Activated naive CD8-positive, alpha-beta T cell treated with anti-CD3 and anti-CD28 coated beads, Interleukin-2, amount 50 U/mL, for 24 hours (primary cell): ENCODE measurements around the gene CYFIP1.

ENCODE experiments used
- ATAC-seq: fragments of 150-1000 bp; cut with Tn5 transposase; one replicate; pipeline ENCODE4 v1.10.0; 2021
- DNase-seq: peaks from one replicate; pipeline ENCODE4 v3.0.0; 2021
- H3K27ac Mint-ChIP-seq: one replicate; pipeline ENCODE4 v1.8.0; 2021; ENCODE audit warnings: mild to moderate bottlenecking, mixed read lengths
- H3K27me3 Mint-ChIP-seq: one replicate; pipeline ENCODE4 v1.8.0; 2021; ENCODE audit warnings: mixed read lengths
- H3K36me3 Mint-ChIP-seq: one replicate; pipeline ENCODE4 v1.8.0; 2021; ENCODE audit warnings: low read depth, mixed read lengths
- H3K4me1 Mint-ChIP-seq: one replicate; pipeline ENCODE4 v1.8.0; 2021; ENCODE audit warnings: mixed read lengths
- H3K4me3 Mint-ChIP-seq: one replicate; pipeline ENCODE4 v1.8.0; 2021; ENCODE audit warnings: mild to moderate bottlenecking, moderate library complexity, mixed read lengths
- H3K9me3 Mint-ChIP-seq: one replicate; pipeline ENCODE4 v1.8.0; 2021; ENCODE audit warnings: mixed read lengths

Gene CYFIP1

GRCh38 chr15:22925875-22926274 is 54.3 kb downstream of the CYFIP1 start:
- H3K27me3 Mint-ChIP-seq = no peaks in the 10 kb centered on the region
- no peaks in the 10 kb centered on the region for H3K9me3 Mint-ChIP-seq
- no peak overlapping the region for H3K27ac Mint-ChIP-seq
- H3K4me3 Mint-ChIP-seq = no peak overlapping the region
- no peak for ATAC-seq
- no peak for DNase-seq
- no peaks in the 10 kb centered on the region for H3K4me1 Mint-ChIP-seq
- H3K36me3 Mint-ChIP-seq = peaks cover 3% of the 10 kb centered on the region

DNA sequence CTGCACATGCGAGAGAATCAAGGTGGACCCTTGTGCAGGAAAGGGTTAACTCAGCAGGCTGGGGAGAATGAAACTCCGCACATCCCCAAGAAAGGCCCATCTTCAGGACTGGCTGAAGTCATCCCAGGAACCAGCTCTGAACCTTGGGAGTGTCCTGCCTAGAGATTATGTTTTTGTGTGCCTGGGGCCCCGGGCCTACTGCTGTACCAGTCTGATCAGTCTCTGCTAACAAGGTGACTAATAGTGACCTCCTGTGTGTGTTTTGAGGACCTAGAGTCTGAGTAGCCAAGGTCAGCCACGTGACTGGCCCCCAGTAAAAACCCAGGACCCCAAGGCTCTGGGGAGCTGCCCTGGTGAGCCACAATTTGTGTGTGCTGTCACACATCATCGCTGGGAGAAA is 58.2 kb downstream of the CYFIP1 start:
- ATAC-seq (no peak), DNase-seq (no peak)
- Mint-ChIP-seq H3K36me3 (peaks cover 3% of the 10 kb centered on the region), H3K9me3 (no peaks in the 10 kb centered on the region), H3K27me3 (no peaks in the 10 kb centered on the region), H3K27ac (no peak overlapping the region), H3K4me1 (no peaks in the 10 kb centered on the region), H3K4me3 (no peak overlapping the region)

DNA sequence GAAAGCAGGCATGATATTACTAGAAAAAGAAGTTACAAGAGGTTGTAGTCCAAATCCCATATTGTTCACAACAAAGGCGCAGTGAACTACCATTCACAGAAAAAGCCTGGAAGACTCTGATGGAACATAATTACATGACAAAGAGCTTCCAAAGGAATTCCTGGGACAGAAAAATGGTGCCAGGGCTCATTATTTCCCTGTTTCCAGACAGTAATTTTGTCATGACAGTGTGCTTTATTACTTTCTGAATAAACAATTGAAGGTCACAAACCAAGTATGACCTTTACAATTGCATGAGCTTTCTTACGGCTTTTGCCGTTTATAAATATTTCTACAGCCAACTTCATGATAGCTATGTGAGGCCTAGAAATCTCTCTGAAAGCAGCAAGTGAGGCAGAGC is 61.0 kb downstream of the CYFIP1 start:
- Mint-ChIP-seq H3K9me3 (no peaks in the 10 kb centered on the region), H3K4me3 (no peak overlapping the region)
- no peak for ATAC-seq

DNA sequence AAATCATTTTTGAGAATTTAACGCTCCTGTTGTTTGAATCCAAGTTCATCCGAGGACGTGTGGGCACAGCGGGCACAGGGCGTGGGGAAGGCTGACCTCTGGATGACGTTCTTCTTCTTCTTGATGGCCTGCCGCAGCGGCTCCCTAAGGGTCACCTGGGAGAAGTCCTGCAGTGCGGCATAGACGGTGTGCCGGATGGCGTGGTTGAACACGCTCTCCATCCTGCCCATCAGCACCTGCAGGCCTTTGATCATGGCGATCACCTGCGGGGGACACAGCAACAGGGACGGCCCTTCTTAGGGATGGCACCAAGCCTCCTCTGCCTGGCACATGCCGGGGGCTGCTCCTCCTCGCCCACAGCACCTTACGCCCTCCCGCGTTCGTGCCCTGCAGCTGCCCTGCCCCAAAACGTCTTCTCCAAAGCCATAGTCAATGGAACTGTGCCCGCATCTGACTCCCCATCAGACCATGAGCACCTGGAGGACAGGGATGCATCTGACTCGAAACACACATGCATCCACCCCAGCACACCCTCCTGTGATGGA is 61.5 kb downstream of the CYFIP1 start:
- Mint-ChIP-seq H3K9me3 (no peaks in the 10 kb centered on the region), H3K36me3 (no peaks in the 10 kb centered on the region), H3K27ac (no peak overlapping the region), H3K4me1 (no peaks in the 10 kb centered on the region), H3K4me3 (no peak overlapping the region), H3K27me3 (no peaks in the 10 kb centered on the region)
- ATAC-seq (no peak), DNase-seq (no peak)

More for the DNA sequence above, 61.0 kb downstream of the CYFIP1 start:
- H3K27me3 Mint-ChIP-seq = no peaks in the 10 kb centered on the region
- H3K27ac Mint-ChIP-seq = no peak overlapping the region
- no peaks in the 10 kb centered on the region for H3K4me1 Mint-ChIP-seq
- no peak for DNase-seq
- H3K36me3 Mint-ChIP-seq = no peaks in the 10 kb centered on the region

- no peaks in the 10 kb centered on the region for H3K36me3 Mint-ChIP-seq
- ATAC-seq = peak; percentile 37
- H3K9me3 Mint-ChIP-seq = no peaks in the 10 kb centered on the region
- no peak overlapping the region for H3K4me3 Mint-ChIP-seq
- H3K27me3 Mint-ChIP-seq = no peaks in the 10 kb centered on the region
- no peaks in the 10 kb centered on the region for H3K4me1 Mint-ChIP-seq
- no peak overlapping the region for H3K27ac Mint-ChIP-seq
- no peak for DNase-seq
Measured at GRCh38 chr15:22918056-22918455, 62.1 kb downstream of the CYFIP1 start.

DNA sequence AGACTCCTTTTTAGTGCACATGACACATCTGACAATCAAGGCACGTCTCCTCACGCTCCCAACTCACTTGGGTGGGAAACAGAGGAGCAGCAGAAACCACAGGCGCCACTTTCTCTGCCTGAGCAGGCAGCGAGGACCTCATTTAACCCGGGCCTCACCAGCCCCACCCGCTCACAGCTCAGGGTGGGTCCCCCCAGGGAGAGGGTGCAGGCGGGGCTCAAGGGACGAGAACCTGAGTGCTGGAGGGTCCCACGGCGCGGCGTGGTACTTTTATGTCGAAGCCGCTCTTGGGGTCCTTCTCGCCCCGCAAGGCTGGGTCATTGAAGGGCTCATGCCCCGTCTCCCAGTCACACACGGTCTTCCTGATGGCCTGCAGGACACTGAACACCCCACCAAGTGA is 62.6 kb downstream of the CYFIP1 start:
- Mint-ChIP-seq H3K36me3 (peaks cover 1% of the 10 kb centered on the region), H3K27me3 (no peaks in the 10 kb centered on the region), H3K4me3 (no peak overlapping the region), H3K4me1 (no peaks in the 10 kb centered on the region), H3K9me3 (no peaks in the 10 kb centered on the region), H3K27ac (no peak overlapping the region)
- no peak for ATAC-seq
- no peak for DNase-seq

GRCh38 chr15:22916606-22917350 is 63.4 kb downstream of the CYFIP1 start:
- H3K27ac Mint-ChIP-seq = no peak overlapping the region

GRCh38 chr15:22915866-22916515 is 64.2 kb downstream of the CYFIP1 start:
- Mint-ChIP-seq H3K36me3 (peaks cover 1% of the 10 kb centered on the region), H3K27me3 (no peaks in the 10 kb centered on the region), H3K9me3 (no peaks in the 10 kb centered on the region), H3K27ac (no peak overlapping the region), H3K4me3 (no peak overlapping the region), H3K4me1 (no peaks in the 10 kb centered on the region)
- ATAC-seq (no peak), DNase-seq (no peak)

More at GRCh38 chr15:22916606-22917350, 63.4 kb downstream of the CYFIP1 start:
- H3K4me3 Mint-ChIP-seq = no peak overlapping the region
- H3K4me1 Mint-ChIP-seq = no peaks in the 10 kb centered on the region
- ATAC-seq (no peak), DNase-seq (no peak)
- peaks cover 1% of the 10 kb centered on the region for H3K36me3 Mint-ChIP-seq
- H3K9me3 Mint-ChIP-seq = no peaks in the 10 kb centered on the region
- no peaks in the 10 kb centered on the region for H3K27me3 Mint-ChIP-seq

DNA sequence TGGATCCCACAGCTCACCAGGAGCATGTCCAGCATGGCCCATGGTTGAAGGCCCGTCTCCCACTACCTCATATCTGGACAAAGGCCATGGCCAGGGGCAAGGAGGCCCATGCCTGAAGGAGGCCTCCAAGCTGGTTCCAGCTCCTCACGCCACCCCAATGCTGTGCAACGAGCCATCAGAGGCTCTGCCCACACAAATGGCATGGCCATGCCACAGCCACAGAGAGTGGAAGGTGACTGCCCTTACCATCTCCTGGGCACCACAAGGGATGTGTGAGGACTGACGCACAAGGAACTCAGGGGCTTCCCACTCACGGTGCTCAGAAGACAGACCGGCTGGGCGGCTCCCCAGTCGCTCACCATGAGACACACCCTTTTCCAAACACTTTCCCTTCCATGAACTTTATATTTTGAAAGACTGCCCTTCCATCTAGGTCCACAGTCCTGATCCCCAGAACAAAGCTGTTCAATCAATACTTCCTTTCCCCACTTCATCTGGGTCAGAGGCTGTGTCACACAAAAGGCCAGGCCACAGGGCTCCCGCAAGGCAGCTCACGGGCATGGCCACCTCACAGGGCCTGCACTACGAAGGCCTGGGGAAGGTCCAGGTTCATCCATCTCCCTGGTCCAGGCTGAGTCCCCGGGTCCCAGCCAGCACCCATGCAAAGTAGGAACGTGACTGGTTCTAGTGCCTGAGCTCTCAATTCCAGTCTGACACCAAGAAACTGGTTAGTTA is 66.4 kb downstream of the CYFIP1 start:
- no peak for ATAC-seq
- DNase-seq = no peak
- Mint-ChIP-seq H3K9me3 (no peaks in the 10 kb centered on the region), H3K27me3 (no peaks in the 10 kb centered on the region), H3K4me3 (no peak overlapping the region), H3K4me1 (no peaks in the 10 kb centered on the region), H3K36me3 (peaks cover 2% of the 10 kb centered on the region), H3K27ac (no peak overlapping the region)

DNA sequence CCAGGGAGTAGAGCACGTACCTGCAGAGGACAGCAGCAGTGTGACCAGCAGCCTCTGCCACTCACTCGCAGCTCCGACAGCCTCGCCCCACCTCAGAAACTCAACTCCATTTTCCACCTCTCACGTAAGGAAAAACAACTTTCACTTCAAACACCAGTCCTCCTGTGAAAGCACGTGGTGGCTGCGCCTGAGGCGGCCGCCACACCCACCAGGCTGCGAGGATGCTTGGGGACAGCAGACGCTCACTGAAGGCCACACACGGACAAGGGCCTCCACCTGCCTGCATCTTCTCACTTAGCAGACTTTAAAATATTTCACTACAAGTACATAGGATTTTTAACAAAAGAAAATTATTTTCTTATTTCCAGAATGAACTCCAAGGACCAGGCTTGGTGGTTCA is 67.9 kb downstream of the CYFIP1 start:
- Mint-ChIP-seq H3K36me3 (peaks cover 4% of the 10 kb centered on the region), H3K4me3 (no peak overlapping the region), H3K9me3 (no peaks in the 10 kb centered on the region), H3K27ac (no peak overlapping the region), H3K4me1 (no peaks in the 10 kb centered on the region), H3K27me3 (no peaks in the 10 kb centered on the region)
- ATAC-seq (no peak), DNase-seq (no peak)

GRCh38 chr15:22911306-22911705 is 68.9 kb downstream of the CYFIP1 start:
- H3K4me3 Mint-ChIP-seq = no peak overlapping the region
- ATAC-seq = no peak
- H3K36me3 Mint-ChIP-seq = peaks cover 4% of the 10 kb centered on the region
- no peaks in the 10 kb centered on the region for H3K4me1 Mint-ChIP-seq
- H3K27ac Mint-ChIP-seq = no peak overlapping the region
- no peaks in the 10 kb centered on the region for H3K27me3 Mint-ChIP-seq
- H3K9me3 Mint-ChIP-seq = no peaks in the 10 kb centered on the region
- DNase-seq = no peak

GRCh38 chr15:22908830-22909229 is 71.3 kb downstream of the CYFIP1 start:
- no peak for DNase-seq
- Mint-ChIP-seq H3K36me3 (peaks cover 4% of the 10 kb centered on the region), H3K4me3 (no peak overlapping the region), H3K27me3 (no peaks in the 10 kb centered on the region), H3K9me3 (no peaks in the 10 kb centered on the region), H3K27ac (no peak overlapping the region), H3K4me1 (no peaks in the 10 kb centered on the region)
- no peak for ATAC-seq

- H3K4me1 Mint-ChIP-seq = no peaks in the 10 kb centered on the region
- peaks cover 3% of the 10 kb centered on the region for H3K36me3 Mint-ChIP-seq
- H3K27me3 Mint-ChIP-seq = no peaks in the 10 kb centered on the region
- no peak for ATAC-seq
- no peak overlapping the region for H3K27ac Mint-ChIP-seq
- H3K4me3 Mint-ChIP-seq = no peak overlapping the region
- DNase-seq = no peak
- H3K9me3 Mint-ChIP-seq = no peaks in the 10 kb centered on the region
Measured at GRCh38 chr15:22907161-22907950, 72.8 kb downstream of the CYFIP1 start.

GRCh38 chr15:22904736-22905135 is 75.4 kb downstream of the CYFIP1 start:
- no peak overlapping the region for H3K27ac Mint-ChIP-seq

More at GRCh38 chr15:22904736-22905135, 75.4 kb downstream of the CYFIP1 start:
- H3K4me3 Mint-ChIP-seq = no peak overlapping the region
- DNase-seq (no peak), ATAC-seq (no peak)
- no peaks in the 10 kb centered on the region for H3K4me1 Mint-ChIP-seq
- no peaks in the 10 kb centered on the region for H3K27me3 Mint-ChIP-seq
- no peaks in the 10 kb centered on the region for H3K9me3 Mint-ChIP-seq
- peaks cover 3% of the 10 kb centered on the region for H3K36me3 Mint-ChIP-seq
